GM12878 (cell line): ENCODE data around the gene SYNDIG1.

Source experiments
- EP300 ChIP-seq, 2 experiments: fragments of 150-350 bp in 1 of 2; IDR thresholded peaks; 2 replicates each; pipeline ENCODE4 v1.6.1; 2011 to 2012; ENCODE audit warnings: low read depth in 2 of 2, low read length in 2 of 2, borderline replicate concordance in 1 of 2, improper control_type of control experiment in 1 of 2, inconsistent platforms in 1 of 2; ENCODE audit not compliant: control insufficient read depth in 1 of 2
- ETV6 ChIP-seq, 2 experiments: fragments of 450-650 bp in 1 of 2; IDR thresholded peaks in 1 of 2; conservative IDR thresholded peaks in 1 of 2; 2 replicates each; pipeline ENCODE4 v1.6.1; 2014; ENCODE audit warnings: antibody characterized with exemption in 1 of 2, borderline replicate concordance in 1 of 2, low read depth in 1 of 2, mild to moderate bottlenecking in 1 of 2, moderate library complexity in 1 of 2
- EZH2 ChIP-seq: IDR thresholded peaks from 2 replicates; pipeline ENCODE4 v1.6.1; 2012; ENCODE audit warnings: low read depth, mild to moderate bottlenecking, control low read depth, inconsistent platforms, low read length, borderline replicate concordance; ENCODE audit not compliant: control insufficient read depth
- POLR2A ChIP-seq: IDR thresholded peaks from 2 replicates; pipeline ENCODE4 v1.6.1; 2011; ENCODE audit warnings: low read depth, mild to moderate bottlenecking, low read length
- POLR2AphosphoS5 ChIP-seq: IDR thresholded peaks from 2 replicates; pipeline ENCODE4 v1.6.1; 2011; ENCODE audit warnings: mild to moderate bottlenecking, low read length, inconsistent platforms
- ZBED1 ChIP-seq: IDR thresholded peaks from 2 replicates; pipeline ENCODE4 v1.6.1; 2016; ENCODE audit warnings: borderline replicate concordance
- TF ChIP-seq, protein P1 (sequence below): fragments of 450-650 bp; IDR thresholded peaks from 2 replicates; pipeline ENCODE4 v1.6.1; 2016; ENCODE audit warnings: mild to moderate bottlenecking, moderate library complexity, borderline replicate concordance
- TF ChIP-seq, protein P2 (sequence below), 3 experiments: IDR thresholded peaks in 2 of 3; conservative IDR thresholded peaks in 1 of 3; 2 replicates each; pipeline ENCODE4 v1.5.1; 2011; ENCODE audit warnings: low read depth in 3 of 3, low read length in 3 of 3, mild to moderate bottlenecking in 3 of 3, control low read depth in 2 of 3, moderate library complexity in 2 of 3, inconsistent platforms in 1 of 3, mixed read lengths in 1 of 3; ENCODE audit not compliant: control insufficient read depth in 2 of 3, insufficient read depth in 1 of 3; ENCODE audit errors: extremely low read depth in 1 of 3
- TF ChIP-seq, protein P3 (sequence below): IDR thresholded peaks from 2 replicates; pipeline ENCODE4 v1.6.1; 2011; ENCODE audit warnings: low read depth, mild to moderate bottlenecking, low read length, moderate library complexity, borderline replicate concordance; ENCODE audit errors: extremely low read depth

DNA sequence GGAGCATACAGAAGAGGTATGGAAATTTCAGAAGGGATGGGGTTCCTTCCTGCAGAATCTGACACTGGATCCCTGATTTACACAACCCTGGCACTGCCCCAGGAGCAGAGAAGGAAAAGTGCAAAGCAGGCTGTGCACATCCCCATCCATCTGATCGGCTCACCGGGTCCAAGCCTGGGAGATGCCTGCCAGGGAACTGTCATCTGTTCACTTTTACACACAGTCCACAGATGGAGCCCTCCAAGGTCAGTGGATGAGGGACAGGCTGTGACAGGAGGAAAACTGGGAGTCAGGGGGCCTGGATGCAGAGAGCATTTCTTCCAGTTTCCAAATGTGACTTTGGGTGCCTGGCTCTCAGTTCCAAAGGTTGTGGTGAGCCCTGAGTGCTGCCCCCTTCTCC, 11.0 kb upstream of the SYNDIG1 start:
- TF ChIP-seq ETV6 (conservative IDR thresholded peaks at IDR 0.05 in 1 of 2, IDR thresholded peaks at IDR 0.05 in 1 of 2; ENCODE audit: borderline replicate concordance in 1 of 2, low read depth in 1 of 2), result no peak
- no peak for TF ChIP-seq POLR2A
- TF ChIP-seq, protein P1, sequence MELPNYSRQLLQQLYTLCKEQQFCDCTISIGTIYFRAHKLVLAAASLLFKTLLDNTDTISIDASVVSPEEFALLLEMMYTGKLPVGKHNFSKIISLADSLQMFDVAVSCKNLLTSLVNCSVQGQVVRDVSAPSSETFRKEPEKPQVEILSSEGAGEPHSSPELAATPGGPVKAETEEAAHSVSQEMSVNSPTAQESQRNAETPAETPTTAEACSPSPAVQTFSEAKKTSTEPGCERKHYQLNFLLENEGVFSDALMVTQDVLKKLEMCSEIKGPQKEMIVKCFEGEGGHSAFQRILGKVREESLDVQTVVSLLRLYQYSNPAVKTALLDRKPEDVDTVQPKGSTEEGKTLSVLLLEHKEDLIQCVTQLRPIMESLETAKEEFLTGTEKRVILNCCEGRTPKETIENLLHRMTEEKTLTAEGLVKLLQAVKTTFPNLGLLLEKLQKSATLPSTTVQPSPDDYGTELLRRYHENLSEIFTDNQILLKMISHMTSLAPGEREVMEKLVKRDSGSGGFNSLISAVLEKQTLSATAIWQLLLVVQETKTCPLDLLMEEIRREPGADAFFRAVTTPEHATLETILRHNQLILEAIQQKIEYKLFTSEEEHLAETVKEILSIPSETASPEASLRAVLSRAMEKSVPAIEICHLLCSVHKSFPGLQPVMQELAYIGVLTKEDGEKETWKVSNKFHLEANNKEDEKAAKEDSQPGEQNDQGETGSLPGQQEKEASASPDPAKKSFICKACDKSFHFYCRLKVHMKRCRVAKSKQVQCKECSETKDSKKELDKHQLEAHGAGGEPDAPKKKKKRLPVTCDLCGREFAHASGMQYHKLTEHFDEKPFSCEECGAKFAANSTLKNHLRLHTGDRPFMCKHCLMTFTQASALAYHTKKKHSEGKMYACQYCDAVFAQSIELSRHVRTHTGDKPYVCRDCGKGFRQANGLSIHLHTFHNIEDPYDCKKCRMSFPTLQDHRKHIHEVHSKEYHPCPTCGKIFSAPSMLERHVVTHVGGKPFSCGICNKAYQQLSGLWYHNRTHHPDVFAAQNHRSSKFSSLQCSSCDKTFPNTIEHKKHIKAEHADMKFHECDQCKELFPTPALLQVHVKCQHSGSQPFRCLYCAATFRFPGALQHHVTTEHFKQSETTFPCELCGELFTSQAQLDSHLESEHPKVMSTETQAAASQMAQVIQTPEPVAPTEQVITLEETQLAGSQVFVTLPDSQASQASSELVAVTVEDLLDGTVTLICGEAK, result no peak
- no peak for TF ChIP-seq EP300 (IDR thresholded peaks at IDR 0.05; ENCODE audit: borderline replicate concordance in 1 of 2, control insufficient read depth in 1 of 2, low read depth in 2 of 2, low read length in 2 of 2)
- TF ChIP-seq, protein P2, sequence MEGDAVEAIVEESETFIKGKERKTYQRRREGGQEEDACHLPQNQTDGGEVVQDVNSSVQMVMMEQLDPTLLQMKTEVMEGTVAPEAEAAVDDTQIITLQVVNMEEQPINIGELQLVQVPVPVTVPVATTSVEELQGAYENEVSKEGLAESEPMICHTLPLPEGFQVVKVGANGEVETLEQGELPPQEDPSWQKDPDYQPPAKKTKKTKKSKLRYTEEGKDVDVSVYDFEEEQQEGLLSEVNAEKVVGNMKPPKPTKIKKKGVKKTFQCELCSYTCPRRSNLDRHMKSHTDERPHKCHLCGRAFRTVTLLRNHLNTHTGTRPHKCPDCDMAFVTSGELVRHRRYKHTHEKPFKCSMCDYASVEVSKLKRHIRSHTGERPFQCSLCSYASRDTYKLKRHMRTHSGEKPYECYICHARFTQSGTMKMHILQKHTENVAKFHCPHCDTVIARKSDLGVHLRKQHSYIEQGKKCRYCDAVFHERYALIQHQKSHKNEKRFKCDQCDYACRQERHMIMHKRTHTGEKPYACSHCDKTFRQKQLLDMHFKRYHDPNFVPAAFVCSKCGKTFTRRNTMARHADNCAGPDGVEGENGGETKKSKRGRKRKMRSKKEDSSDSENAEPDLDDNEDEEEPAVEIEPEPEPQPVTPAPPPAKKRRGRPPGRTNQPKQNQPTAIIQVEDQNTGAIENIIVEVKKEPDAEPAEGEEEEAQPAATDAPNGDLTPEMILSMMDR (IDR thresholded peaks at IDR 0.05 in 2 of 3, conservative IDR thresholded peaks at IDR 0.05 in 1 of 3; ENCODE audit: control insufficient read depth in 2 of 3, extremely low read depth in 1 of 3, insufficient read depth in 1 of 3, low read depth in 3 of 3, low read length in 3 of 3), result no peak
- no peak for TF ChIP-seq EZH2
- no peak for TF ChIP-seq POLR2AphosphoS5
- TF ChIP-seq ZBED1, result no peak
- TF ChIP-seq, protein P3, sequence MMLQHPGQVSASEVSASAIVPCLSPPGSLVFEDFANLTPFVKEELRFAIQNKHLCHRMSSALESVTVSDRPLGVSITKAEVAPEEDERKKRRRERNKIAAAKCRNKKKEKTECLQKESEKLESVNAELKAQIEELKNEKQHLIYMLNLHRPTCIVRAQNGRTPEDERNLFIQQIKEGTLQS, result no peak
